ENCODE results near the gene NKRF. TPM values are rescaled to one million over a fixed set of nuclear protein-coding genes. Genes with fewer than 3 reads are reported as not detected.

NKRF gene
- total and polyA plus RNA-seq, 2 of the 8 experiments (the other 6 are each of a cell fraction or from before 2014, with no cell fraction given) = 3.8 to 11.4 TPM

- Histone ChIP-seq H3K4me1 (replicated peaks in 1 of 4; ENCODE audit: control insufficient read depth in 3 of 4, insufficient read depth in 4 of 4, low read length in 3 of 4) (no peaks in the 10 kb centered on the region), H4K8ac (ENCODE audit: extremely low read depth, insufficient read depth, low read length) (no peak overlapping the region), H2AK5ac (ENCODE audit: low read depth, low read length) (no peak overlapping the region), H3K36me3 (ENCODE audit: control insufficient read depth in 2 of 4, insufficient read depth in 4 of 4, low read length in 3 of 4) (0 out of 8 replicates have a peak, but pooled peaks cover 0 to 3% (median 0%) of the 10 kb centered on the region in 4 experiments), H3K27ac (ENCODE audit: low read depth, low read length) (no peak overlapping the region), H4K20me1 (replicated peaks in 1 of 2; ENCODE audit: control insufficient read depth in 1 of 2, insufficient read depth in 2 of 2, low read length in 2 of 2) (no peaks in the 10 kb centered on the region), H2BK20ac (ENCODE audit: low read length) (no peak overlapping the region), H3K14ac (ENCODE audit: insufficient read length) (no peak overlapping the region), H2BK120ac (replicated peaks; ENCODE audit: low read depth, low read length) (no peak overlapping the region), H3K23me2 (ENCODE audit: low read depth, low read length) (no peaks in the 10 kb centered on the region), H4K91ac (replicated peaks; ENCODE audit: insufficient read length, low read length) (no peak overlapping the region), H2BK15ac (ENCODE audit: low read length) (no peak overlapping the region), H3K4me2 (ENCODE audit: insufficient read depth in 1 of 2, low read depth in 2 of 2, low read length in 2 of 2) (no peak overlapping the region), H3K79me2 (ENCODE audit: control insufficient read depth in 1 of 2, insufficient read depth in 2 of 2, low read length in 2 of 2) (no peaks in the 10 kb centered on the region), H3K4ac (replicated peaks; ENCODE audit: insufficient read length, low read depth, low read length) (no peak overlapping the region), H3K56ac (replicated peaks; ENCODE audit: insufficient read length, low read depth, low read length) (no peak overlapping the region), H3K9me3 (ENCODE audit: insufficient read depth in 2 of 2, low read depth in 1 of 2, low read length in 1 of 2) (no peaks in the 10 kb centered on the region), H3K79me1 (ENCODE audit: low read depth, low read length) (no peaks in the 10 kb centered on the region), H3K23ac (ENCODE audit: insufficient read length) (no peak overlapping the region), H2BK12ac (ENCODE audit: low read depth, low read length) (no peak overlapping the region), H3K18ac (ENCODE audit: extremely low read depth, low read length) (no peak overlapping the region), H3K9ac (replicated peaks in 1 of 4; ENCODE audit: extremely low read depth in 1 of 4, low read depth in 3 of 4, low read length in 3 of 4) (no peak overlapping the region), H2AFZ (ENCODE audit: low read length) (no peak overlapping the region), H3K27me3 (replicated peaks in 1 of 4; ENCODE audit: control insufficient read depth in 3 of 4, extremely low read depth in 1 of 4, insufficient read depth in 3 of 4, low read length in 3 of 4) (no peaks in the 10 kb centered on the region), H4K5ac (ENCODE audit: insufficient read length, low read depth, low read length) (no peak overlapping the region), H2BK5ac (ENCODE audit: low read depth, low read length) (no peak overlapping the region), H3K4me3 (ENCODE audit: extremely low read depth in 1 of 4, insufficient read depth in 2 of 4, low read depth in 3 of 4, low read length in 4 of 4) (no peak overlapping the region)
- FAIRE-seq (no peak), DNase-seq (ENCODE audit: low read depth in 1 of 2, low spot score in 2 of 2) (no peak)
- POLR2A ChIA-PET (ENCODE audit: partially characterized antibody) = interaction anchor here (0.6 kb wide), 1 partner anchor 17 kb away, joined by 3 read pairs; no protein-coding TSS in a partner anchor
- WGBS, 2 experiments (ENCODE audit: extremely low coverage in 1 of 2, insufficient coverage in 1 of 2, insufficient read length in 1 of 2, insufficient replicate concordance in 2 of 2, low coverage in 1 of 2, low lambda C conversion rate in 2 of 2, missing lambda C conversion rate in 1 of 2) = 95% methylated on average over 4 of the region's 4 CpGs; no CpG with 5 or more reads in 1 of the 2 experiments
- CTCF ChIA-PET (ENCODE audit: partially characterized antibody) = no interaction called here
- no peak for TF ChIP-seq RNF2 (IDR thresholded peaks at IDR 0.05; ENCODE audit: borderline replicate concordance, low read depth, low read length, missing control alignments, poor library complexity, severe bottlenecking)
Observed at GRCh38 chrX:119646515-119646914, 40.3 kb upstream of the NKRF start.

Data from H1 (cell line).